ENCODE data around the gene ZNF331.

ZNF331 gene

DNA sequence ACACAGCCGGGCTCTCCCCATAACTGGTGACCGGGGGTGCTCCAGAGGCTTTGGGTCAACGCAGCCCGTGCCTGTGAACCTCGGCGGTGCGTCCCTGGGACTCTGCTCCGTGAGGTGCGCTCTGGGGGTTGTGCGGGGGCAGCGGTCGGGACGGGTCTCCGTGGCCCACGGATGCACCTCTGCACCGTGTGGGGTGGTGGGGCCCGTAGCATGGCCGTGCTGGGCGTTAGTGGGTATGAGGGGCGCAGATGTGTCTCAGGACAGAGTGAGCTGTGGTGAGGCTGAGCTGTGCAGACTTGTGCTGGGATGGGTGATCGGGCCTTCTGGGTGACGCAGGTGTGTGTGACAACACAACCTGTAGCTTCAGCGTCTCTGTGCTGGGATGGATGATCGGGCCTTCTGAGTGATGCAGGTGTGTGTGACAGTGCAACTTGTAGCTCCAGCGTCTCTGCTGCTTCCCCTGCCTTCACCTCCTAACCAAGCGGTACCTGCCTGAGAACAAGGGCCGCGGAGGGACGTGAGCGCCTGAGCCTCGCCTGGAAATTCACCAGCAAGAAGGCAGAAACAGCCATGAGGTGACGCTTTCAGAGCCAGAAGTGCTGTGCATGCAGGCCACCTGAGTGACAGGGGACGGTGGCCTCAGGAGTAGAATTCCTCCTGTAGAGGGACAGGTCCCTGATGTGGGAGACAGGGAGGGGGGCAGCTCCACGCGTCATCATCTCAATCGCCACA is 599 bp downstream of the ZNF331 start:
- no peak for TF ChIP-seq RAD21 (IDR thresholded peaks at IDR 0.05; ENCODE audit: low read depth)
- TF ChIP-seq NFIC (IDR thresholded peaks at IDR 0.05) = no peak
- TF ChIP-seq CREB1 (IDR thresholded peaks at IDR 0.05; ENCODE audit: low read depth) = no peak
- TF ChIP-seq TCF12 (IDR thresholded peaks at IDR 0.05; ENCODE audit: low read depth) = no peak
- no peak for TF ChIP-seq USF1 (IDR thresholded peaks at IDR 0.05)
- TF ChIP-seq CEBPB (IDR thresholded peaks at IDR 0.05) = no peak
- no peak for TF ChIP-seq EGR1 (IDR thresholded peaks at IDR 0.05)
- TF ChIP-seq, protein P1, sequence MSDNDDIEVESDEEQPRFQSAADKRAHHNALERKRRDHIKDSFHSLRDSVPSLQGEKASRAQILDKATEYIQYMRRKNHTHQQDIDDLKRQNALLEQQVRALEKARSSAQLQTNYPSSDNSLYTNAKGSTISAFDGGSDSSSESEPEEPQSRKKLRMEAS (IDR thresholded peaks at IDR 0.05) = no peak
- TF ChIP-seq TEAD4 (IDR thresholded peaks at IDR 0.05) = no peak
- TF ChIP-seq FOXM1 (IDR thresholded peaks at IDR 0.05; ENCODE audit: borderline replicate concordance, low read depth) = no peak
- TF ChIP-seq ZBTB7A (IDR thresholded peaks at IDR 0.05; ENCODE audit: low read depth) = no peak
- TF ChIP-seq YY1 (IDR thresholded peaks at IDR 0.05; ENCODE audit: low read depth) = no peak
- TF ChIP-seq EP300 (IDR thresholded peaks at IDR 0.05; ENCODE audit: borderline replicate concordance) = no peak
- TF ChIP-seq TAF1 (IDR thresholded peaks at IDR 0.05; ENCODE audit: low read depth) = no peak
- TF ChIP-seq, protein P2, sequence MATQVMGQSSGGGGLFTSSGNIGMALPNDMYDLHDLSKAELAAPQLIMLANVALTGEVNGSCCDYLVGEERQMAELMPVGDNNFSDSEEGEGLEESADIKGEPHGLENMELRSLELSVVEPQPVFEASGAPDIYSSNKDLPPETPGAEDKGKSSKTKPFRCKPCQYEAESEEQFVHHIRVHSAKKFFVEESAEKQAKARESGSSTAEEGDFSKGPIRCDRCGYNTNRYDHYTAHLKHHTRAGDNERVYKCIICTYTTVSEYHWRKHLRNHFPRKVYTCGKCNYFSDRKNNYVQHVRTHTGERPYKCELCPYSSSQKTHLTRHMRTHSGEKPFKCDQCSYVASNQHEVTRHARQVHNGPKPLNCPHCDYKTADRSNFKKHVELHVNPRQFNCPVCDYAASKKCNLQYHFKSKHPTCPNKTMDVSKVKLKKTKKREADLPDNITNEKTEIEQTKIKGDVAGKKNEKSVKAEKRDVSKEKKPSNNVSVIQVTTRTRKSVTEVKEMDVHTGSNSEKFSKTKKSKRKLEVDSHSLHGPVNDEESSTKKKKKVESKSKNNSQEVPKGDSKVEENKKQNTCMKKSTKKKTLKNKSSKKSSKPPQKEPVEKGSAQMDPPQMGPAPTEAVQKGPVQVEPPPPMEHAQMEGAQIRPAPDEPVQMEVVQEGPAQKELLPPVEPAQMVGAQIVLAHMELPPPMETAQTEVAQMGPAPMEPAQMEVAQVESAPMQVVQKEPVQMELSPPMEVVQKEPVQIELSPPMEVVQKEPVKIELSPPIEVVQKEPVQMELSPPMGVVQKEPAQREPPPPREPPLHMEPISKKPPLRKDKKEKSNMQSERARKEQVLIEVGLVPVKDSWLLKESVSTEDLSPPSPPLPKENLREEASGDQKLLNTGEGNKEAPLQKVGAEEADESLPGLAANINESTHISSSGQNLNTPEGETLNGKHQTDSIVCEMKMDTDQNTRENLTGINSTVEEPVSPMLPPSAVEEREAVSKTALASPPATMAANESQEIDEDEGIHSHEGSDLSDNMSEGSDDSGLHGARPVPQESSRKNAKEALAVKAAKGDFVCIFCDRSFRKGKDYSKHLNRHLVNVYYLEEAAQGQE (IDR thresholded peaks at IDR 0.05; ENCODE audit: low read depth) = no peak

- TF ChIP-seq TCF12 (IDR thresholded peaks at IDR 0.05; ENCODE audit: low read depth) = no peak
- no peak for TF ChIP-seq FOXM1 (IDR thresholded peaks at IDR 0.05; ENCODE audit: borderline replicate concordance, low read depth)
- TF ChIP-seq CEBPB (IDR thresholded peaks at IDR 0.05) = no peak
- TF ChIP-seq TAF1 (IDR thresholded peaks at IDR 0.05; ENCODE audit: low read depth) = no peak
Measured at GRCh38 chr19:53540091-53540490, 2.1 kb downstream of the ZNF331 start.

DNA sequence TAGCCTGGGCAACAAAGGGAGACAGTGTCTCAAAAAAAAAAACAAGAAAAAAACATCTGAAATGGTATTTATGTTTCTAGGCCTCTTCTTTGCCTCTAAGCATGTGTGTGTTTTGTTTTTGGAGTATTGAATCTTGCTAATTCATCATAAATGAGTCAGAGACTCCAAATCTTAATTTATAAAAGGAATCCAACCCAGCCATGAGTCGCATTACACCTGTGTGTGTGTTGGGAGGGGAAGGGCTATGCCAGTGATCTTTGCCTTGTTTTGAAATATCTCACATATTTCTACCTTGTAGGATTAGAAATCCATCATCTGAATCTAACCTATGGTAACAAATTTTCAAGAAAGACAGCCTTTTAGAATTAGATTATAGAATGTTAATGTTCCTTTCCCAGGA is 4.0 kb downstream of the ZNF331 start:
- TF ChIP-seq USF1 (IDR thresholded peaks at IDR 0.05) = no peak
- no peak for TF ChIP-seq EP300 (IDR thresholded peaks at IDR 0.05; ENCODE audit: borderline replicate concordance)
- TF ChIP-seq, protein P1 (IDR thresholded peaks at IDR 0.05) = no peak
- no peak for TF ChIP-seq CEBPB (IDR thresholded peaks at IDR 0.05)
- TF ChIP-seq, protein P2 (IDR thresholded peaks at IDR 0.05; ENCODE audit: low read depth) = no peak
- TF ChIP-seq TCF12 (IDR thresholded peaks at IDR 0.05; ENCODE audit: low read depth) = no peak
- no peak for TF ChIP-seq TAF1 (IDR thresholded peaks at IDR 0.05; ENCODE audit: low read depth)
- no peak for TF ChIP-seq YY1 (IDR thresholded peaks at IDR 0.05; ENCODE audit: low read depth)
- no peak for TF ChIP-seq NFIC (IDR thresholded peaks at IDR 0.05)
- no peak for TF ChIP-seq RAD21 (IDR thresholded peaks at IDR 0.05; ENCODE audit: low read depth)
- TF ChIP-seq TEAD4 (IDR thresholded peaks at IDR 0.05) = no peak
- no peak for TF ChIP-seq CREB1 (IDR thresholded peaks at IDR 0.05; ENCODE audit: low read depth)
- no peak for TF ChIP-seq ZBTB7A (IDR thresholded peaks at IDR 0.05; ENCODE audit: low read depth)

DNA sequence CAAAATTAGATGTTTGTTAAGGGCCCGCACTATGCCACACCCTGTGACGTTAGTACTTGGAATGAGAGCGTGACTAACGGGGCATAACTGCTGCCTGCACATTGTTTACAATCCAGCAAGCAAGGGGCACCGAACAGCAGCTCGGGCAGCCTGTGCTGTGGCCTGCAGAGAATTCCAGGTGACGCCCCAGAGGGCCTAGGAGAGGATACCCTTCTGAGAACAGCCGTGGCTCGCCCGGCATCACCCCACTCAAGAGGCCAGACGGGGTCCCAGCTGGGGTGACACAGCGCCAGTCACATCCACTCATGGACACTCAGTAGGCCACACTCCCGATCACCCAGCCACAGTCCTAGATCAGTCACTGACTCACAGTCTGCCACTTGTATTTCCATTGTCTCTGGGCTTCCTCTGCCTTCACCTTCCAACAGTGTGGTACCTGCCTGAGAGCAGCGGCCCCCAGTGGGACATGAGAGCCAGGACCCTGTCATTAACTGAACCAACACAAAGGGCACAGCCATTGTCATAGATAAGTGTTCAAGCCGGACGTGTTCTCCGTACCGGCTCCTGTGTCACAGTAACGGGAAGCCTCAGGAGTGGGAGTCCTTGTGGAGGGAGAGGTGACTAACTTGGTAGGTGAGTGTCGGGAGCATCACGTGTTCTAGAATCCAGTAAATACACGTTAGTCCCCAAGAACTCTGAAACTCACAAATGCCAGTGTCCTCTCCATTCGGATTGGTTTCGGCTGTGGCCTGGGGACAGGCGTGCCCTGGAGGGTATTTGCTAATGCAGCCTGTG is 7.5 kb downstream of the ZNF331 start:
- TF ChIP-seq TEAD4 (IDR thresholded peaks at IDR 0.05) (no peak), NFIC (IDR thresholded peaks at IDR 0.05) (no peak)

- TF ChIP-seq TAF1 (IDR thresholded peaks at IDR 0.05; ENCODE audit: low read depth) (no peak), NFIC (IDR thresholded peaks at IDR 0.05) (no peak), RAD21 (IDR thresholded peaks at IDR 0.05; ENCODE audit: low read depth) (no peak), FOXM1 (IDR thresholded peaks at IDR 0.05; ENCODE audit: borderline replicate concordance, low read depth) (no peak), TCF12 (IDR thresholded peaks at IDR 0.05; ENCODE audit: low read depth) (no peak), TEAD4 (IDR thresholded peaks at IDR 0.05) (no peak), EGR1 (IDR thresholded peaks at IDR 0.05) (no peak), CEBPB (IDR thresholded peaks at IDR 0.05) (no peak), EP300 (IDR thresholded peaks at IDR 0.05; ENCODE audit: borderline replicate concordance) (no peak), CREB1 (IDR thresholded peaks at IDR 0.05; ENCODE audit: low read depth) (no peak), USF1 (IDR thresholded peaks at IDR 0.05) (no peak)
- TF ChIP-seq, protein P2 (IDR thresholded peaks at IDR 0.05; ENCODE audit: low read depth) = no peak
- TF ChIP-seq, protein P1 (IDR thresholded peaks at IDR 0.05) = no peak
Measured at GRCh38 chr19:53546758-53547513, 9.0 kb downstream of the ZNF331 start.
